BLaER1 (cell line): ENCODE data around the gene RMND1.

Source experiments
- H3K27ac ChIP-seq: shearing (Covaris generic); formaldehyde crosslinking; 2 replicates; pipeline ENCODE4 v1.8.1; 2022
- H3K27me3 ChIP-seq: shearing (Covaris generic); formaldehyde crosslinking; 2 replicates; pipeline ENCODE4 v1.8.1; 2022
- H3K36me3 ChIP-seq: shearing (Covaris generic); formaldehyde crosslinking; 2 replicates; pipeline ENCODE4 v1.8.1; 2022
- H3K4me1 ChIP-seq: shearing (Covaris generic); formaldehyde crosslinking; 2 replicates; pipeline ENCODE4 v1.8.1; 2022
- H3K4me2 ChIP-seq: shearing (Covaris generic); formaldehyde crosslinking; 2 replicates; pipeline ENCODE4 v1.8.1; 2022
- H3K4me3 ChIP-seq: shearing (Covaris generic); formaldehyde crosslinking; 2 replicates; pipeline ENCODE4 v1.8.1; 2022
- H3K9ac ChIP-seq: shearing (Covaris generic); formaldehyde crosslinking; 2 replicates; pipeline ENCODE4 v1.8.1; 2022
- H3K9me3 ChIP-seq: shearing (Covaris generic); formaldehyde crosslinking; 2 replicates; pipeline ENCODE4 v1.8.1; 2022
- H4K20me1 ChIP-seq: shearing (Covaris generic); formaldehyde crosslinking; 2 replicates; pipeline ENCODE4 v1.8.1; 2022
- Cebpa-rat ChIP-seq: shearing (Covaris generic); IDR thresholded peaks from 2 replicates; pipeline ENCODE4 v1.8.1; 2022

The RMND1 gene

GRCh38 chr6:151379933-151380847 lies 71.7 kb downstream of the RMND1 start:
- Histone ChIP-seq H3K4me1 (peaks cover 48% of the 10 kb centered on the region), H3K9ac (peak overlapping the region; percentile 49), H3K4me3 (no peak overlapping the region), H3K27ac (no peak overlapping the region), H3K9me3 (no peaks in the 10 kb centered on the region), H3K4me2 (peak overlapping the region; percentile 87), H4K20me1 (peaks cover 100% of the 10 kb centered on the region), H3K27me3 (peaks cover 4% of the 10 kb centered on the region; the same call in 1 of the 2 replicates), H3K36me3 (peaks cover 18% of the 10 kb centered on the region)
- TF ChIP-seq Cebpa-rat: no peak

- H3K27me3 ChIP-seq: peaks cover 4% of the 10 kb centered on the region; the same call in 1 of the 2 replicates
- no peak for TF ChIP-seq Cebpa-rat
- no peak overlapping the region for H3K9ac ChIP-seq
- no peaks in the 10 kb centered on the region for H3K9me3 ChIP-seq
- H3K4me2 ChIP-seq: peak overlapping the region; percentile 61
- H3K4me1 ChIP-seq: peaks cover 72% of the 10 kb centered on the region
- no peak overlapping the region for H3K4me3 ChIP-seq
- H3K36me3 ChIP-seq: peaks cover 14% of the 10 kb centered on the region
- peaks cover 100% of the 10 kb centered on the region for H4K20me1 ChIP-seq
- no peak overlapping the region for H3K27ac ChIP-seq
These were observed 74.8 kb downstream of the RMND1 start for GRCh38 chr6:151377095-151377494.

- H3K36me3 ChIP-seq: peaks cover 21% of the 10 kb centered on the region
- no peak overlapping the region for H3K9ac ChIP-seq
- peaks cover 100% of the 10 kb centered on the region for H4K20me1 ChIP-seq
- H3K27ac ChIP-seq: no peak overlapping the region
- peaks cover 4% of the 10 kb centered on the region; the same call in 1 of the 2 replicates for H3K27me3 ChIP-seq
- peak overlapping the region; percentile 61 for H3K4me2 ChIP-seq
- H3K9me3 ChIP-seq: no peaks in the 10 kb centered on the region
- no peak overlapping the region for H3K4me3 ChIP-seq
- peaks cover 75% of the 10 kb centered on the region for H3K4me1 ChIP-seq
- TF ChIP-seq Cebpa-rat: no peak
These were observed 75.5 kb downstream of the RMND1 start for GRCh38 chr6:151376440-151376839.

GRCh38 chr6:151375833-151376232 lies 76.1 kb downstream of the RMND1 start:
- H3K36me3 ChIP-seq: peaks cover 27% of the 10 kb centered on the region
- no peaks in the 10 kb centered on the region for H3K9me3 ChIP-seq
- no peak overlapping the region for H3K27ac ChIP-seq
- H4K20me1 ChIP-seq: peaks cover 100% of the 10 kb centered on the region
- peaks cover 69% of the 10 kb centered on the region for H3K4me1 ChIP-seq
- H3K27me3 ChIP-seq: peaks cover 4% of the 10 kb centered on the region; the same call in 1 of the 2 replicates
- H3K4me2 ChIP-seq: peak overlapping the region; percentile 61
- TF ChIP-seq Cebpa-rat: no peak
- H3K4me3 ChIP-seq: no peak overlapping the region
- no peak overlapping the region for H3K9ac ChIP-seq

- H3K4me1 ChIP-seq: peaks cover 52% of the 10 kb centered on the region
- H3K27ac ChIP-seq: no peak overlapping the region
- H3K4me3 ChIP-seq: no peak overlapping the region
- peaks cover 100% of the 10 kb centered on the region for H4K20me1 ChIP-seq
- no peak overlapping the region for H3K9ac ChIP-seq
- H3K36me3 ChIP-seq: peaks cover 44% of the 10 kb centered on the region
- H3K4me2 ChIP-seq: peak overlapping the region; percentile 60
- TF ChIP-seq Cebpa-rat: no peak
- H3K27me3 ChIP-seq: peaks cover 4% of the 10 kb centered on the region; the same call in 1 of the 2 replicates
- no peaks in the 10 kb centered on the region for H3K9me3 ChIP-seq
These were observed 77.8 kb downstream of the RMND1 start for GRCh38 chr6:151374036-151374683.

GRCh38 chr6:151372164-151372563 lies 79.8 kb downstream of the RMND1 start:
- Histone ChIP-seq H3K9ac (no peak overlapping the region), H3K9me3 (no peaks in the 10 kb centered on the region), H3K36me3 (peaks cover 60% of the 10 kb centered on the region), H3K27me3 (no peaks in the 10 kb centered on the region), H3K4me1 (peaks cover 49% of the 10 kb centered on the region), H4K20me1 (peaks cover 92% of the 10 kb centered on the region), H3K4me3 (no peak overlapping the region), H3K27ac (no peak overlapping the region), H3K4me2 (peak overlapping the region; percentile 39)
- no peak for TF ChIP-seq Cebpa-rat

GRCh38 chr6:151370509-151371078 lies 81.3 kb downstream of the RMND1 start:
- Histone ChIP-seq H3K4me3 (no peak overlapping the region), H4K20me1 (peaks cover 92% of the 10 kb centered on the region), H3K9me3 (no peaks in the 10 kb centered on the region), H3K9ac (no peak overlapping the region), H3K27me3 (no peaks in the 10 kb centered on the region), H3K27ac (no peak overlapping the region), H3K36me3 (peaks cover 76% of the 10 kb centered on the region), H3K4me1 (peaks cover 33% of the 10 kb centered on the region), H3K4me2 (no peak overlapping the region)
- TF ChIP-seq Cebpa-rat: no peak

GRCh38 chr6:151365233-151365632 lies 86.7 kb downstream of the RMND1 start:
- Histone ChIP-seq H4K20me1 (peaks cover 72% of the 10 kb centered on the region), H3K4me2 (no peak overlapping the region), H3K36me3 (peaks cover 79% of the 10 kb centered on the region), H3K9ac (no peak overlapping the region), H3K27ac (no peak overlapping the region), H3K9me3 (no peaks in the 10 kb centered on the region), H3K4me1 (no peaks in the 10 kb centered on the region), H3K27me3 (no peaks in the 10 kb centered on the region), H3K4me3 (no peak overlapping the region)
- no peak for TF ChIP-seq Cebpa-rat

GRCh38 chr6:151359486-151359885 lies 92.4 kb downstream of the RMND1 start:
- peaks cover 84% of the 10 kb centered on the region for H3K36me3 ChIP-seq
- H3K27ac ChIP-seq: no peak overlapping the region
- H3K9ac ChIP-seq: no peak overlapping the region
- H3K4me3 ChIP-seq: no peak overlapping the region
- no peak overlapping the region for H3K4me2 ChIP-seq
- H3K4me1 ChIP-seq: no peaks in the 10 kb centered on the region
- no peaks in the 10 kb centered on the region for H3K9me3 ChIP-seq
- TF ChIP-seq Cebpa-rat: no peak
- H4K20me1 ChIP-seq: peaks cover 66% of the 10 kb centered on the region
- H3K27me3 ChIP-seq: no peaks in the 10 kb centered on the region
